ENCODE results near the gene ANKRD50. TPM values are rescaled to one million over a fixed set of nuclear protein-coding genes. Genes with fewer than 3 reads are reported as not detected.
A peak's percentile ranks its signal among the peaks of the same experiment; 100 is the strongest.

ANKRD50 gene
- polyA plus RNA-seq, 1 donor (not counting 4 experiments of a cell fraction or from before 2014, with no cell fraction given), result 21.6 TPM

DNA sequence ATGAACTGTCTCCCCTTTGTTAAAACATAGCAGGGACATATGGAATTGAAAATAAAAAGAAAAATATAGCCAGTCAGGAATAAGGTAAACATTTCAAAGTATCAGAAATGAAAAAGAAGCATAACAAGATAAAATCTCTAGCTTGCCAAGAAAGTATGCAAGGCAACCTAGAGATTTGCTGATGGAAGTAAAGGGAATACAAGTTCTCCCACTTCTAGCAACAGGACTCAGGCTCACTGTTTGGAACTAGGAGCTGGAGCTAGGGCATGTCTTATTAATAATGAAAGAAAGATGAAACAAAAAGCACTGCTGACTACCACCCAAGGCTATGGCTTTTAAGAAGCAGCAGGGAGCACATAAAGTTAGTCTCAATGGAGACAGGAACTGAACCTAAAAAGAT, 18.2 kb downstream of the ANKRD50 start:
- H3K79me2 ChIP-seq (ENCODE audit: control insufficient read depth, insufficient read depth, low read length), result peaks cover 68% of the 10 kb centered on the region
- DNase-seq (ENCODE audit: low read depth, low spot score) (no peak), FAIRE-seq (no peak)
- no peak overlapping the region for H3K9ac ChIP-seq (ENCODE audit: control insufficient read depth, extremely low read depth, insufficient read depth, low read length)
- H3K4me2 ChIP-seq (ENCODE audit: control insufficient read depth, extremely low read depth, insufficient read depth, low read depth, low read length), result peak overlapping the region; percentile 66
- no peaks in the 10 kb centered on the region for H3K27me3 ChIP-seq (ENCODE audit: control insufficient read depth, extremely low read depth, insufficient read depth, low read length)
- H3K9me1 ChIP-seq (ENCODE audit: control insufficient read depth, extremely low read depth, insufficient read depth, low read length), result peaks cover 3% of the 10 kb centered on the region
- no peak overlapping the region for H3K27ac ChIP-seq (ENCODE audit: control insufficient read depth, insufficient read depth, low read length)
- dilution Hi-C loops (cut with MboI; ENCODE audit: extremely low pct_ligation_motif_present, low sequenced_read_pairs), result no loop called here
- peaks cover 0 to 1% of the 10 kb centered on the region in 2 experiments for H3K36me3 ChIP-seq (ENCODE audit: control insufficient read depth in 2 of 2, extremely low read depth in 1 of 2, insufficient read depth in 2 of 2, low read length in 2 of 2)
- no peak overlapping the region for H2AFZ ChIP-seq (ENCODE audit: control insufficient read depth, low read length)
- peaks cover 17% of the 10 kb centered on the region for H3K4me1 ChIP-seq (ENCODE audit: control insufficient read depth, extremely low read depth, insufficient read depth, low read length)
- no peak overlapping the region for H3K4me3 ChIP-seq (ENCODE audit: control insufficient read depth in 2 of 3, extremely low read depth in 1 of 3, insufficient read depth in 2 of 3, low read depth in 1 of 3, low read length in 3 of 3)
- H4K20me1 ChIP-seq (ENCODE audit: control insufficient read depth, extremely low read depth, insufficient read depth, low read length), result no peaks in the 10 kb centered on the region
- TF ChIP-seq, protein P1, sequence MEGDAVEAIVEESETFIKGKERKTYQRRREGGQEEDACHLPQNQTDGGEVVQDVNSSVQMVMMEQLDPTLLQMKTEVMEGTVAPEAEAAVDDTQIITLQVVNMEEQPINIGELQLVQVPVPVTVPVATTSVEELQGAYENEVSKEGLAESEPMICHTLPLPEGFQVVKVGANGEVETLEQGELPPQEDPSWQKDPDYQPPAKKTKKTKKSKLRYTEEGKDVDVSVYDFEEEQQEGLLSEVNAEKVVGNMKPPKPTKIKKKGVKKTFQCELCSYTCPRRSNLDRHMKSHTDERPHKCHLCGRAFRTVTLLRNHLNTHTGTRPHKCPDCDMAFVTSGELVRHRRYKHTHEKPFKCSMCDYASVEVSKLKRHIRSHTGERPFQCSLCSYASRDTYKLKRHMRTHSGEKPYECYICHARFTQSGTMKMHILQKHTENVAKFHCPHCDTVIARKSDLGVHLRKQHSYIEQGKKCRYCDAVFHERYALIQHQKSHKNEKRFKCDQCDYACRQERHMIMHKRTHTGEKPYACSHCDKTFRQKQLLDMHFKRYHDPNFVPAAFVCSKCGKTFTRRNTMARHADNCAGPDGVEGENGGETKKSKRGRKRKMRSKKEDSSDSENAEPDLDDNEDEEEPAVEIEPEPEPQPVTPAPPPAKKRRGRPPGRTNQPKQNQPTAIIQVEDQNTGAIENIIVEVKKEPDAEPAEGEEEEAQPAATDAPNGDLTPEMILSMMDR (optimal IDR thresholded peaks at IDR 0.05 in 1 of 3, IDR thresholded peaks at IDR 0.05 in 1 of 3, conservative IDR thresholded peaks at IDR 0.05 in 1 of 3; ENCODE audit: extremely low read depth in 1 of 3, insufficient read depth in 2 of 3, low read length in 3 of 3), result no peak
- no peak for TF ChIP-seq EZH2 (IDR thresholded peaks at IDR 0.05; ENCODE audit: low read length)
- H3K9me3 ChIP-seq (ENCODE audit: control insufficient read depth, low read depth, low read length), result peaks cover 5% of the 10 kb centered on the region

DNA sequence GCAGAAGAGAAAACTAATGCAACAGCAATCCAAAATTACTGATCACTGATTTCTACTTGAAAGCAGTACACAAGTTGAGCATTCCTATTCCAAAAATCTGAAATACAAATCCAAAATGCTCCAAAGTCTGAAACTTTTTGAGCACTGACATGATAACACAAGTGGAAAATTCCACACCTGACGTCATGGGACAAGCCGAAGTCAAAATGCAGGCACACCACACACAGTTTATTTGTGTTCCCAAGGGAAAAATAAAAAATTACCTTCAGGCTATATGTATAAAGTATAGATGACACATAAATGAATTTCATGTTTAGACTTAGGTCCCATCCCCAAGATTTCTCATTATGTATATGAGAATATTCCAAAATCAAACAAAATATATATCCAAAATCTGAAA, 20.7 kb downstream of the ANKRD50 start:
- H3K4me1 ChIP-seq (ENCODE audit: control insufficient read depth, extremely low read depth, insufficient read depth, low read length), result peaks cover 17% of the 10 kb centered on the region
- H3K36me3 ChIP-seq (ENCODE audit: control insufficient read depth in 2 of 2, extremely low read depth in 1 of 2, insufficient read depth in 2 of 2, low read length in 2 of 2), result peaks cover 0 to 1% of the 10 kb centered on the region in 2 experiments
- H3K4me3 ChIP-seq (ENCODE audit: control insufficient read depth in 2 of 3, extremely low read depth in 1 of 3, insufficient read depth in 2 of 3, low read depth in 1 of 3, low read length in 3 of 3), result no peak overlapping the region
- no peak overlapping the region for H2AFZ ChIP-seq (ENCODE audit: control insufficient read depth, low read length)
- peaks cover 3% of the 10 kb centered on the region for H3K9me1 ChIP-seq (ENCODE audit: control insufficient read depth, extremely low read depth, insufficient read depth, low read length)
- H3K27me3 ChIP-seq (ENCODE audit: control insufficient read depth, extremely low read depth, insufficient read depth, low read length), result no peaks in the 10 kb centered on the region
- H3K9ac ChIP-seq (ENCODE audit: control insufficient read depth, extremely low read depth, insufficient read depth, low read length), result no peak overlapping the region
- dilution Hi-C loops (cut with MboI; ENCODE audit: extremely low pct_ligation_motif_present, low sequenced_read_pairs), result no loop called here
- no peak for FAIRE-seq
- peaks cover 4% of the 10 kb centered on the region for H3K9me3 ChIP-seq (ENCODE audit: control insufficient read depth, low read depth, low read length)
- no peak overlapping the region for H3K27ac ChIP-seq (ENCODE audit: control insufficient read depth, insufficient read depth, low read length)
- H3K4me2 ChIP-seq (ENCODE audit: control insufficient read depth, extremely low read depth, insufficient read depth, low read depth, low read length), result peak overlapping the region; percentile 45
- no peak for DNase-seq (ENCODE audit: low read depth, low spot score)
- H3K79me2 ChIP-seq (ENCODE audit: control insufficient read depth, insufficient read depth, low read length), result peaks cover 79% of the 10 kb centered on the region
- TF ChIP-seq EZH2 (IDR thresholded peaks at IDR 0.05; ENCODE audit: low read length), result no peak
- TF ChIP-seq, protein P1 (optimal IDR thresholded peaks at IDR 0.05 in 1 of 3, IDR thresholded peaks at IDR 0.05 in 1 of 3, conservative IDR thresholded peaks at IDR 0.05 in 1 of 3; ENCODE audit: extremely low read depth in 1 of 3, insufficient read depth in 2 of 3, low read length in 3 of 3), result no peak
- no peaks in the 10 kb centered on the region for H4K20me1 ChIP-seq (ENCODE audit: control insufficient read depth, extremely low read depth, insufficient read depth, low read length)
